RWPE1 (cell line): ENCODE data around the gene NLRP10.

Source experiments
- CTCF ChIA-PET: fragments of 350-600 bp; sonication (Branson Sonifier 250); formaldehyde crosslinking; extraction: SDS; loops from one replicate; lab custom pipeline; 2021; lab: Yijun Ruan, JAX
- POLR2A ChIA-PET: fragments of 400-600 bp; formaldehyde crosslinking; extraction: SDS; loops from one replicate; lab custom pipeline; 2020; ENCODE audit warnings: antibody characterized with exemption; ENCODE audit not compliant: low non-redundant PET; lab: Yijun Ruan, JAX
- DNase-seq: peaks from one replicate; pipeline ENCODE4 v3.0.0; 2012; ENCODE audit warnings: low spot score
- H3K27ac ChIP-seq: fragments of 450-650 bp; 2 replicates; pipeline ENCODE4 v1.5.1; 2017
- TF ChIP-seq, protein P1 (sequence below): fragments of 450-650 bp; conservative IDR thresholded peaks from 2 replicates; pipeline ENCODE4 v1.5.1; 2017; ENCODE audit warnings: low read depth, mild to moderate bottlenecking

The NLRP10 gene

DNA sequence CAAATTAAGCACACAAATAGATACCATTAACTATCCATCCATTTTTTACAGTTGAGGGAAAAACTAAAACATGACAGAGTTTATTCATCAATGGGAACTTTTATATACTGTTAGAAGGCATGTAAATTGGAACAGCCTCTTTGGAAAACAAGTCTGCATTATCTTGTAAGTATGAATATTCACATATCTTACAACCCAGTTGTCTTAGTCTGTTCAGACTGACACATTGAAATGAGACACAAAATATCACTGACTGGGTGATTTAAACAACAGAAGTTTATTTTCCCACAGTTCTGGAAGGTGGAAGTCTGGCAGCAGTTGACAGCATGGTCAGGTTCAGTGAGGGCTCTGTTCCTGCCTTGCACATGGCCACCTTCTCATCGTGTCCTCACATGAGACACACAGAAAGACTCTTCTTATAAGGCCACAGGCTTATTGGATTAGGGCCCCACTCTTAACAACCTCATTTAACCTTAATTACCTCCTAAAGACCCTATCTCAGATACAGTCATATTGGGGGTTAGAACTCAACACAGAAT, 16.4 kb upstream of the NLRP10 start:
- TF ChIP-seq, protein P1, sequence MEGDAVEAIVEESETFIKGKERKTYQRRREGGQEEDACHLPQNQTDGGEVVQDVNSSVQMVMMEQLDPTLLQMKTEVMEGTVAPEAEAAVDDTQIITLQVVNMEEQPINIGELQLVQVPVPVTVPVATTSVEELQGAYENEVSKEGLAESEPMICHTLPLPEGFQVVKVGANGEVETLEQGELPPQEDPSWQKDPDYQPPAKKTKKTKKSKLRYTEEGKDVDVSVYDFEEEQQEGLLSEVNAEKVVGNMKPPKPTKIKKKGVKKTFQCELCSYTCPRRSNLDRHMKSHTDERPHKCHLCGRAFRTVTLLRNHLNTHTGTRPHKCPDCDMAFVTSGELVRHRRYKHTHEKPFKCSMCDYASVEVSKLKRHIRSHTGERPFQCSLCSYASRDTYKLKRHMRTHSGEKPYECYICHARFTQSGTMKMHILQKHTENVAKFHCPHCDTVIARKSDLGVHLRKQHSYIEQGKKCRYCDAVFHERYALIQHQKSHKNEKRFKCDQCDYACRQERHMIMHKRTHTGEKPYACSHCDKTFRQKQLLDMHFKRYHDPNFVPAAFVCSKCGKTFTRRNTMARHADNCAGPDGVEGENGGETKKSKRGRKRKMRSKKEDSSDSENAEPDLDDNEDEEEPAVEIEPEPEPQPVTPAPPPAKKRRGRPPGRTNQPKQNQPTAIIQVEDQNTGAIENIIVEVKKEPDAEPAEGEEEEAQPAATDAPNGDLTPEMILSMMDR: no peak
- DNase-seq: no peak
- no peak overlapping the region for H3K27ac ChIP-seq
- CTCF ChIA-PET: no interaction called here
- POLR2A ChIA-PET: no interaction called here

- no peak for DNase-seq
- no peak overlapping the region for H3K27ac ChIP-seq
- TF ChIP-seq, protein P1: no peak
- POLR2A ChIA-PET: interaction anchor here (0.6 kb wide), 1 partner anchor 103 kb away, joined by 5 read pairs; no protein-coding TSS in a partner anchor
- CTCF ChIA-PET: interaction anchor here (1.0 to 1.4 kb wide), 2 partner anchors 9 kb away, joined by 5 to 9 read pairs; partner anchors contain the start of gene EIF3F
Observed at GRCh38 chr11:7977232-7977917, 12.1 kb upstream of the NLRP10 start.

GRCh38 chr11:7974668-7975067, 9.4 kb upstream of the NLRP10 start:
- no peak overlapping the region for H3K27ac ChIP-seq
- ChIA-PET POLR2A (no interaction called here), CTCF (interaction anchor here (0.6 kb wide), 1 partner anchor 81 kb away, joined by 3 read pairs; no protein-coding TSS in a partner anchor)
- no peak for DNase-seq
- TF ChIP-seq, protein P1: no peak

GRCh38 chr11:7973011-7973410, 7.8 kb upstream of the NLRP10 start:
- ChIA-PET CTCF (no interaction called here), POLR2A (no interaction called here)
- TF ChIP-seq, protein P1: no peak
- DNase-seq: no peak
- H3K27ac ChIP-seq: no peak overlapping the region

DNA sequence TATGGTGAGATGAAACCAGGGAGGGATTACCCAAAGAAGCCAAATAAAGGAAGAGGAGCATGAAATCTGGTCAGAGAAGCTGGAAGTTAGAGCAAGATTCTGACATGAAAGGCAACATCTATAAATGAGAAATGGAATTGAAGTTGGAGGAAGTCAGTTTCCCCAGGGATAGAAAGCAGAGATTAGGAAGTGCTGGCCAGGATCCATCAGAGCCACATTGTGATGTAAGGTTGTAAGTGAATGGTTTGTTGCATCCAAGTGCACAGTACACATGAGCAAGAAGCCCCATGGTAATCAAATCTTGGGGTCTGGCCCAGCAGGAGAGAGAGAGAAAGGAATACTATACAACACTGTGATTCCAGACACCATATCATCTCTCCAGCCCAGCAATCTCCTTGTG, 6.6 kb upstream of the NLRP10 start:
- TF ChIP-seq, protein P1: no peak
- no peak overlapping the region for H3K27ac ChIP-seq
- no peak for DNase-seq
- ChIA-PET CTCF (no interaction called here), POLR2A (no interaction called here)

DNA sequence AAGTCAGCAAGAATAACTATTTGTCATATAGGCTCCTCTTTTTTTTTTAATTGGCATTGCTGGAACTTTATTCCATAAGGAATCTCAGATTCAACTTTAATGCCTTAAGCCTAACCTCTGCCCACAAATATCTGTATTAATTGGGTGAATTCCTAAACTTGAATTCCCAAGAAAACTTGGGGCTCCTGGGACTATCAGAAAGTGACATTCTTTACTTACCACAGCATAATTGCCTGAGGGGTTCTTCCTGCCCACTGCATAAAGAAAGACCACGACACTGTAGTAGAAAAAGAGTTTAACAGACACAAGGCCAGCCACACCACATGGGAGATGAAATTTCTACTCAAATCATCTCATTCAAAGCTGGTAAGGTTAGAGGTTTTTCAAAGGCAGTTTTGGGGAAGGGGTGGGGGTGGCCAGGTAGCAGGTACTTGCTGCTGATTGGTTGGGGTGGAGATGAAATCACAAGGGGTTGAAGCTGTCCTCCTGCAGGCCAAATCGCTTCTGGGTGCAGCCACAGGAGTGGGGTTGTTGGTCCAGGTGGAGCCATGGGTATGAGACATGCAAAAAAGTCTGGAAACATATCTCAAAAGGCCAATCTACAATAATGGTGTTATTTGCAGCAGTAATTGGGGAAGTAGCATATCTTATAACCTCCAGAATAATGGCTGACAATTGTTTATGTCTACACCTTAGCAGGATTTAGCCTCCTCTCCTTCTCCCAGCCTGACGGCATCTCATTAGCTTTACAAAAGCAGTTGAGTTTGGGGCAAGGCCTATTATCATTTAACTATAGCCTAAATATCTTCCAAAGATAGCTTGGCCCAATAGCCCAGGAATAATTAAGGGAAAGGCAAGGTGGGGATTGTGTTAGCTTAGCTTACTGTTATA, 4.8 kb upstream of the NLRP10 start:
- POLR2A ChIA-PET: no interaction called here
- no peak overlapping the region for H3K27ac ChIP-seq
- CTCF ChIA-PET: interaction anchor here (0.6 kb wide), 1 partner anchor 122 kb away, joined by 3 read pairs; no protein-coding TSS in a partner anchor
- TF ChIP-seq, protein P1: no peak
- DNase-seq: no peak
